ENCODE measurements around the gene ABHD8.

ABHD8 gene

GRCh38 chr19:17333611-17334413 is 30.6 kb upstream of the ABHD8 start:
- no peaks in the 10 kb centered on the region for H3K36me3 ChIP-seq (ENCODE audit: control insufficient read depth in 2 of 2, insufficient read depth in 2 of 2, low read length in 2 of 2)
- H3K27ac ChIP-seq (ENCODE audit: low read depth in 2 of 2, low read length in 2 of 2): peak overlapping the region in 1 of 2 donors; percentile 67
- peaks cover 2 to 15% of the 10 kb centered on the region in 2 donors for H3K27me3 ChIP-seq (ENCODE audit: control insufficient read depth in 2 of 2, insufficient read depth in 2 of 2, low read length in 2 of 2)
- H3K9ac ChIP-seq (ENCODE audit: low read depth in 1 of 2, low read length in 2 of 2): peak overlapping the region; percentile 65 to 72
- no peaks in the 10 kb centered on the region for H3K9me3 ChIP-seq (ENCODE audit: control insufficient read depth in 2 of 2, low read length in 2 of 2)
- H3K4me3 ChIP-seq (ENCODE audit: low read length in 2 of 2): peak overlapping the region; percentile 73
- peaks cover 34 to 38% of the 10 kb centered on the region in 2 donors for H3K4me1 ChIP-seq (ENCODE audit: control insufficient read depth in 2 of 2, insufficient read depth in 2 of 2, low read length in 2 of 2)

GRCh38 chr19:17332677-17333581 is 29.7 kb upstream of the ABHD8 start:
- Histone ChIP-seq H3K4me1 (ENCODE audit: control insufficient read depth in 2 of 2, insufficient read depth in 2 of 2, low read length in 2 of 2) (peaks cover 32 to 37% of the 10 kb centered on the region in 2 donors), H3K36me3 (ENCODE audit: control insufficient read depth in 2 of 2, insufficient read depth in 2 of 2, low read length in 2 of 2) (no peaks in the 10 kb centered on the region), H3K9me3 (ENCODE audit: control insufficient read depth in 2 of 2, low read length in 2 of 2) (no peaks in the 10 kb centered on the region), H3K27me3 (ENCODE audit: control insufficient read depth in 2 of 2, insufficient read depth in 2 of 2, low read length in 2 of 2) (peaks cover 2 to 15% of the 10 kb centered on the region in 2 donors), H3K9ac (ENCODE audit: low read depth in 1 of 2, low read length in 2 of 2) (no peak overlapping the region), H3K4me3 (ENCODE audit: low read length in 2 of 2) (no peak overlapping the region), H3K27ac (ENCODE audit: low read depth in 2 of 2, low read length in 2 of 2) (no peak overlapping the region)

- Histone ChIP-seq H3K27ac (ENCODE audit: low read depth in 2 of 2, low read length in 2 of 2) (no peak overlapping the region), H3K9me3 (ENCODE audit: control insufficient read depth in 2 of 2, low read length in 2 of 2) (no peaks in the 10 kb centered on the region), H3K27me3 (ENCODE audit: control insufficient read depth in 2 of 2, insufficient read depth in 2 of 2, low read length in 2 of 2) (peaks cover 2 to 15% of the 10 kb centered on the region in 2 donors), H3K4me3 (ENCODE audit: low read length in 2 of 2) (no peak overlapping the region), H3K4me1 (ENCODE audit: control insufficient read depth in 2 of 2, insufficient read depth in 2 of 2, low read length in 2 of 2) (peaks cover 29 to 32% of the 10 kb centered on the region in 2 donors), H3K36me3 (ENCODE audit: control insufficient read depth in 2 of 2, insufficient read depth in 2 of 2, low read length in 2 of 2) (no peaks in the 10 kb centered on the region), H3K9ac (ENCODE audit: low read depth in 1 of 2, low read length in 2 of 2) (no peak overlapping the region)
Observed at GRCh38 chr19:17332360-17332676, 29.1 kb upstream of the ABHD8 start.

GRCh38 chr19:17331045-17331558 is 27.9 kb upstream of the ABHD8 start:
- no peaks in the 10 kb centered on the region for H3K36me3 ChIP-seq (ENCODE audit: control insufficient read depth in 2 of 2, insufficient read depth in 2 of 2, low read length in 2 of 2)
- H3K4me1 ChIP-seq (ENCODE audit: control insufficient read depth in 2 of 2, insufficient read depth in 2 of 2, low read length in 2 of 2): peaks cover 25 to 27% of the 10 kb centered on the region in 2 donors
- peaks cover 2 to 15% of the 10 kb centered on the region in 2 donors for H3K27me3 ChIP-seq (ENCODE audit: control insufficient read depth in 2 of 2, insufficient read depth in 2 of 2, low read length in 2 of 2)
- no peak overlapping the region for H3K27ac ChIP-seq (ENCODE audit: low read depth in 2 of 2, low read length in 2 of 2)
- H3K9ac ChIP-seq (ENCODE audit: low read depth in 1 of 2, low read length in 2 of 2): no peak overlapping the region
- no peaks in the 10 kb centered on the region for H3K9me3 ChIP-seq (ENCODE audit: control insufficient read depth in 2 of 2, low read length in 2 of 2)
- H3K4me3 ChIP-seq (ENCODE audit: low read length in 2 of 2): no peak overlapping the region

- Histone ChIP-seq H3K4me3 (ENCODE audit: low read length in 2 of 2) (no peak overlapping the region), H3K27me3 (ENCODE audit: control insufficient read depth in 2 of 2, insufficient read depth in 2 of 2, low read length in 2 of 2) (peaks cover 2 to 15% of the 10 kb centered on the region in 2 donors), H3K9ac (ENCODE audit: low read depth in 1 of 2, low read length in 2 of 2) (no peak overlapping the region), H3K36me3 (ENCODE audit: control insufficient read depth in 2 of 2, insufficient read depth in 2 of 2, low read length in 2 of 2) (no peaks in the 10 kb centered on the region), H3K9me3 (ENCODE audit: control insufficient read depth in 2 of 2, low read length in 2 of 2) (no peaks in the 10 kb centered on the region), H3K27ac (ENCODE audit: low read depth in 2 of 2, low read length in 2 of 2) (no peak overlapping the region), H3K4me1 (ENCODE audit: control insufficient read depth in 2 of 2, insufficient read depth in 2 of 2, low read length in 2 of 2) (peaks cover 22 to 23% of the 10 kb centered on the region in 2 donors)
Observed at GRCh38 chr19:17330262-17331044, 27.2 kb upstream of the ABHD8 start.

GRCh38 chr19:17329366-17330261 is 26.4 kb upstream of the ABHD8 start:
- no peaks in the 10 kb centered on the region for H3K9me3 ChIP-seq (ENCODE audit: control insufficient read depth in 2 of 2, low read length in 2 of 2)
- H3K9ac ChIP-seq (ENCODE audit: low read depth in 1 of 2, low read length in 2 of 2): peak overlapping the region in 1 of 2 donors; percentile 33
- no peaks in the 10 kb centered on the region for H3K36me3 ChIP-seq (ENCODE audit: control insufficient read depth in 2 of 2, insufficient read depth in 2 of 2, low read length in 2 of 2)
- H3K4me3 ChIP-seq (ENCODE audit: low read length in 2 of 2): no peak overlapping the region
- H3K27me3 ChIP-seq (ENCODE audit: control insufficient read depth in 2 of 2, insufficient read depth in 2 of 2, low read length in 2 of 2): peaks cover 2 to 15% of the 10 kb centered on the region in 2 donors
- no peak overlapping the region for H3K27ac ChIP-seq (ENCODE audit: low read depth in 2 of 2, low read length in 2 of 2)
- peaks cover 15 to 17% of the 10 kb centered on the region in 2 donors for H3K4me1 ChIP-seq (ENCODE audit: control insufficient read depth in 2 of 2, insufficient read depth in 2 of 2, low read length in 2 of 2)

- Histone ChIP-seq H3K9ac (ENCODE audit: low read depth in 1 of 2, low read length in 2 of 2) (peak overlapping the region; percentile 41 to 72), H3K4me1 (ENCODE audit: control insufficient read depth in 2 of 2, insufficient read depth in 2 of 2, low read length in 2 of 2) (peaks cover 11 to 13% of the 10 kb centered on the region in 2 donors), H3K27me3 (ENCODE audit: control insufficient read depth in 2 of 2, insufficient read depth in 2 of 2, low read length in 2 of 2) (peaks cover 2 to 15% of the 10 kb centered on the region in 2 donors), H3K4me3 (ENCODE audit: low read length in 2 of 2) (peak overlapping the region; percentile 37 to 59), H3K27ac (ENCODE audit: low read depth in 2 of 2, low read length in 2 of 2) (peak overlapping the region; percentile 52 to 62), H3K9me3 (ENCODE audit: control insufficient read depth in 2 of 2, low read length in 2 of 2) (no peaks in the 10 kb centered on the region), H3K36me3 (ENCODE audit: control insufficient read depth in 2 of 2, insufficient read depth in 2 of 2, low read length in 2 of 2) (no peaks in the 10 kb centered on the region)
Observed at GRCh38 chr19:17328517-17329365, 25.5 kb upstream of the ABHD8 start.

- Histone ChIP-seq H3K36me3 (ENCODE audit: control insufficient read depth in 2 of 2, insufficient read depth in 2 of 2, low read length in 2 of 2) (no peaks in the 10 kb centered on the region), H3K4me3 (ENCODE audit: low read length in 2 of 2) (peak overlapping the region; percentile 37 to 59), H3K9ac (ENCODE audit: low read depth in 1 of 2, low read length in 2 of 2) (peak overlapping the region; percentile 41 to 72), H3K27me3 (ENCODE audit: control insufficient read depth in 2 of 2, insufficient read depth in 2 of 2, low read length in 2 of 2) (peaks cover 2 to 15% of the 10 kb centered on the region in 2 donors), H3K4me1 (ENCODE audit: control insufficient read depth in 2 of 2, insufficient read depth in 2 of 2, low read length in 2 of 2) (peaks cover 9 to 13% of the 10 kb centered on the region in 2 donors), H3K27ac (ENCODE audit: low read depth in 2 of 2, low read length in 2 of 2) (peak overlapping the region; percentile 52 to 62), H3K9me3 (ENCODE audit: control insufficient read depth in 2 of 2, low read length in 2 of 2) (no peaks in the 10 kb centered on the region)
Observed at GRCh38 chr19:17327654-17328516, 24.7 kb upstream of the ABHD8 start.
